PC-9 (cell line): ENCODE data around the gene GUCY2F. TPM values are rescaled to one million over a fixed set of nuclear protein-coding genes. Genes with fewer than 3 reads are reported as not detected.

ENCODE experiments used
- BruUV-seq: library from RNA; stranded (reverse); fragments of 400-500 nt; replicated peaks from 2 replicates; lab custom pipeline; 2021; lab: Mats Ljungman, UMichigan
- CTCF ChIA-PET: fragments of 300-600 bp; sonication (Branson Sonifier 250); formaldehyde crosslinking; loops from one replicate; lab custom pipeline; 2022; ENCODE audit warnings: antibody characterized with exemption; lab: Charles Lee
- POLR2A ChIA-PET: fragments of 300-600 bp; sonication (Branson Sonifier 250); formaldehyde crosslinking; loops from one replicate; lab custom pipeline; 2022; ENCODE audit warnings: antibody characterized with exemption; ENCODE audit not compliant: unreplicated experiment; lab: Charles Lee
- DNase-seq, 2 experiments: peaks; one replicate each; pipeline versions ENCODE4 v3.0.0 to v3.0.0-alpha.2; 2015 to 2022; ENCODE audit warnings: mixed read lengths in 1 of 2
- H2AFZ ChIP-seq: fragments of 200-600 bp; sonication (generic); 2 replicates; pipeline ENCODE4 v1.8.1; 2017; ENCODE audit warnings: antibody characterized with exemption
- H3F3A ChIP-seq: fragments of 200-600 bp; sonication (generic); 2 replicates; pipeline ENCODE4 v1.8.1; 2017; ENCODE audit warnings: antibody characterized with exemption, mild to moderate bottlenecking, low read depth; ENCODE audit not compliant: insufficient read depth
- H3K27ac ChIP-seq: fragments of 200-600 bp; sonication (generic); 2 replicates; pipeline ENCODE4 v1.6.1; 2016; ENCODE audit warnings: mixed run types
- H3K27me3 ChIP-seq: fragments of 200-600 bp; sonication (generic); 2 replicates; pipeline ENCODE4 v1.6.1; 2016; ENCODE audit warnings: low read depth, mixed run types; ENCODE audit not compliant: insufficient read depth
- H3K36me3 ChIP-seq: fragments of 200-600 bp; sonication (generic); 2 replicates; pipeline ENCODE4 v1.6.1; 2016; ENCODE audit warnings: low read depth, mixed run types
- H3K4me1 ChIP-seq: fragments of 200-600 bp; sonication (generic); replicated peaks from 2 replicates; pipeline ENCODE4 v1.6.1; 2016; ENCODE audit warnings: mixed run types; ENCODE audit not compliant: insufficient read depth
- H3K4me2 ChIP-seq: fragments of 200-600 bp; sonication (generic); 2 replicates; pipeline ENCODE4 v1.6.1; 2017; ENCODE audit warnings: mixed run types
- H3K4me3 ChIP-seq: fragments of 200-600 bp; sonication (generic); 2 replicates; pipeline ENCODE4 v1.6.1; 2016; ENCODE audit warnings: mixed run types
- H3K79me2 ChIP-seq: fragments of 200-600 bp; sonication (generic); 2 replicates; pipeline ENCODE4 v1.6.1; 2017; ENCODE audit warnings: low read depth, mixed run types
- H3K9me2 ChIP-seq: fragments of 200-600 bp; sonication (generic); 2 replicates; pipeline ENCODE4 v1.8.1; 2017; ENCODE audit warnings: mild to moderate bottlenecking; ENCODE audit not compliant: insufficient read depth
- H3K9me3 ChIP-seq: fragments of 200-600 bp; sonication (generic); 2 replicates; pipeline ENCODE4 v1.8.1; 2016; ENCODE audit warnings: low read depth; ENCODE audit not compliant: insufficient read depth
- H4K20me1 ChIP-seq: fragments of 200-600 bp; sonication (generic); 2 replicates; pipeline ENCODE4 v1.8.1; 2017; ENCODE audit not compliant: insufficient read depth
- EZH2 ChIP-seq: fragments of 200-600 bp; sonication (generic); IDR thresholded peaks from 2 replicates; pipeline ENCODE4 v1.8.0; 2017; ENCODE audit warnings: antibody characterized with exemption, low read depth
- intact Hi-C: fragments of 100-400 bp; cut with micrococcal nuclease; formaldehyde crosslinking; loops from one replicate; pipeline ENCODE4 v1.10.0; 2022; ENCODE audit not compliant: unreplicated experiment
- total RNA-seq: library from RNA; stranded (reverse); gene quantifications from 2 replicates; pipeline ENCODE4 v1.2.3, GENCODE V29; 2021
- TF ChIP-seq, protein P1 (sequence below): fragments of 200-600 bp; sonication (generic); conservative IDR thresholded peaks from 2 replicates; pipeline ENCODE4 v1.6.1; 2017; ENCODE audit warnings: mixed run types, antibody characterized with exemption, mild to moderate bottlenecking, moderate library complexity

Gene GUCY2F
- total RNA-seq, 1 experiment from 2014 or later, result not detected

DNA sequence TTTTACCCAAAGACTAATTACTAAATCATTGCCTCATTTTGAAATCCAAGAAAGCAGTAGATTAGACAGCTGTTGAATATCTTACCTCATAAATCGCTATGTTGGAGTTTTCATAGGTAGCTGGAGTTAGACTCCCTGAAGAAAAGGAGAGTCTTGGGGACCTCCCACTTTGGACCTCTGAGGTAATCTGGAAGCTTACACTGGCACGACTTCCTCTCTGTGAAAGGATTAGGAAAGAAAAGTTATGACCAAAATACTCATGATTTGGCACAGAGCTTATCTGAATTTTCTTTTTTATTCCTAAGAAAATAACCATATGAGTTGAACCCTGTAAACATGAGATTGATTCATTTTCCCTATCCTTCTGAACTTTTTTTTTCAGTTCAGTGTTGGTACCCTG, 40.6 kb downstream of the GUCY2F start:
- Histone ChIP-seq H3F3A (no peaks in the 10 kb centered on the region), H3K4me3 (no peak overlapping the region)

DNA sequence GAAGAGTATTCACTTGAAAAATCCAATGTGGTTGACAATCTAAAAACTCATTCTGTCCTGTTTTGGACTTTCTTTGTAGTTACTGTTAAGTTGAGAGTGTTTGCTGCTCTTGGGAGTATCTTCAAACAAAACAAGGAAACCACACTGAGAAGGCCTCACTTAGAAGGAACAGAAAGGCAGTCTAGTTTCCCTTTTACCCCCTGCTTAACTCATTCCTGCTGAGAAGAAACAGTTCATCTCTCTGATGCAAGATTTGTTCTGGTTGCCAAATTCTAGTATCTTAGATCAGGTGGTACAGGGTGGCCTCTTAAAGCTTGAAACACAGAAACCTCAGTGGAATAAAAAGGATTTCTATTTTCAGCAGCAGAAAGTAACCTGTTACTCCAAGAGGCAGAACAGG, 41.4 kb downstream of the GUCY2F start:
- no peaks in the 10 kb centered on the region for H3K4me1 ChIP-seq
- no peak overlapping the region for H3K4me2 ChIP-seq
- peaks cover 6% of the 10 kb centered on the region; the same call in 1 of the 2 replicates for H3K27me3 ChIP-seq
- no peak overlapping the region for H2AFZ ChIP-seq
- no peaks in the 10 kb centered on the region for H3K36me3 ChIP-seq
- no peak overlapping the region for H3K27ac ChIP-seq
- no TSS peak for BruUV-seq
- H3F3A ChIP-seq, result no peaks in the 10 kb centered on the region
- no peaks in the 10 kb centered on the region; the same call in 1 of the 2 replicates for H3K9me3 ChIP-seq
- no peak for DNase-seq
- no peaks in the 10 kb centered on the region for H3K9me2 ChIP-seq
- no peaks in the 10 kb centered on the region for H4K20me1 ChIP-seq
- TF ChIP-seq, protein P1, sequence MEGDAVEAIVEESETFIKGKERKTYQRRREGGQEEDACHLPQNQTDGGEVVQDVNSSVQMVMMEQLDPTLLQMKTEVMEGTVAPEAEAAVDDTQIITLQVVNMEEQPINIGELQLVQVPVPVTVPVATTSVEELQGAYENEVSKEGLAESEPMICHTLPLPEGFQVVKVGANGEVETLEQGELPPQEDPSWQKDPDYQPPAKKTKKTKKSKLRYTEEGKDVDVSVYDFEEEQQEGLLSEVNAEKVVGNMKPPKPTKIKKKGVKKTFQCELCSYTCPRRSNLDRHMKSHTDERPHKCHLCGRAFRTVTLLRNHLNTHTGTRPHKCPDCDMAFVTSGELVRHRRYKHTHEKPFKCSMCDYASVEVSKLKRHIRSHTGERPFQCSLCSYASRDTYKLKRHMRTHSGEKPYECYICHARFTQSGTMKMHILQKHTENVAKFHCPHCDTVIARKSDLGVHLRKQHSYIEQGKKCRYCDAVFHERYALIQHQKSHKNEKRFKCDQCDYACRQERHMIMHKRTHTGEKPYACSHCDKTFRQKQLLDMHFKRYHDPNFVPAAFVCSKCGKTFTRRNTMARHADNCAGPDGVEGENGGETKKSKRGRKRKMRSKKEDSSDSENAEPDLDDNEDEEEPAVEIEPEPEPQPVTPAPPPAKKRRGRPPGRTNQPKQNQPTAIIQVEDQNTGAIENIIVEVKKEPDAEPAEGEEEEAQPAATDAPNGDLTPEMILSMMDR, result no peak
- TF ChIP-seq EZH2, result no peak
- intact Hi-C loops, result no loop called here
- no peaks in the 10 kb centered on the region for H3K79me2 ChIP-seq
- ChIA-PET CTCF (no interaction called here), POLR2A (no interaction called here)
- H3K4me3 ChIP-seq, result no peak overlapping the region

More for the DNA sequence above, 40.6 kb downstream of the GUCY2F start:
- Histone ChIP-seq H3K9me3 (no peaks in the 10 kb centered on the region; the same call in 1 of the 2 replicates), H3K4me1 (no peaks in the 10 kb centered on the region), H3K79me2 (no peaks in the 10 kb centered on the region), H3K27ac (no peak overlapping the region), H2AFZ (no peak overlapping the region), H4K20me1 (no peaks in the 10 kb centered on the region), H3K4me2 (no peak overlapping the region), H3K36me3 (no peaks in the 10 kb centered on the region), H3K27me3 (peaks cover 6% of the 10 kb centered on the region; the same call in 1 of the 2 replicates), H3K9me2 (no peaks in the 10 kb centered on the region)
- intact Hi-C loops, result no loop called here
- no peak for DNase-seq
- CTCF ChIA-PET, result no interaction called here
- BruUV-seq, result no TSS peak
- POLR2A ChIA-PET, result no interaction called here
- TF ChIP-seq, protein P1, result no peak
- TF ChIP-seq EZH2, result no peak

DNA sequence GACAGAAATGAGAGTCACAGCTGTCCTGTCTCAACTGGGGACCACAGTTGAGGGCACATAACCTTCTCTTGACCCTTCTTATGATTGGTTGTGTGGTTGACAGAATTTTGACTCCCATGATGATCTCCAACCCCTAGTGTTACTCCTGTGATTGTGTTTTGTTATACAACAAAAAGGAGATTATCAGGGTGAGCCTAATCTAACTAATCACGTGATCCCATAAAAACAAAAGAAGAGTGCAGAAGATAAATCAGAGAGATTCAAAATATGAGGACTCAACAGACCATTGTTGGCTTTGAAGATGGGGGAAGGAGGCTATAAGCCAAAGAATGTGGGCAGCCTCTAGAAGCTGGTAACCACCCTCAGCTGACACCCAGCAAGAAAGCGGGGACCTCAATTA, 72.7 kb downstream of the GUCY2F start:
- Histone ChIP-seq H3K4me3 (no peak overlapping the region), H4K20me1 (no peaks in the 10 kb centered on the region), H3K27ac (no peak overlapping the region), H2AFZ (no peak overlapping the region), H3K4me2 (no peak overlapping the region), H3F3A (no peaks in the 10 kb centered on the region), H3K9me3 (no peaks in the 10 kb centered on the region), H3K36me3 (no peaks in the 10 kb centered on the region), H3K4me1 (no peaks in the 10 kb centered on the region), H3K27me3 (peaks cover 12% of the 10 kb centered on the region; the same call in 1 of the 2 replicates), H3K79me2 (no peaks in the 10 kb centered on the region), H3K9me2 (0 out of 2 replicates have a peak, but pooled peaks cover 9% of the 10 kb centered on the region)
- no peak for DNase-seq
- POLR2A ChIA-PET, result no interaction called here
- intact Hi-C loops, result no loop called here
- no TSS peak for BruUV-seq
- CTCF ChIA-PET, result no interaction called here
- TF ChIP-seq, protein P1, result no peak
